MM.1S (cell line): Measurements from ENCODE around the gene GRB2.

Experiments
- DNase-seq: peaks from one replicate; pipeline ENCODE4 v3.0.0-alpha.2; 2015
- H2AFZ ChIP-seq: fragments of 300-600 bp; sonication (generic); 2 replicates; pipeline ENCODE4 v1.6.0; 2016; ENCODE audit warnings: antibody characterized with exemption, low read length
- H3F3A ChIP-seq: fragments of 300-600 bp; sonication (generic); 2 replicates; pipeline ENCODE4 v1.6.1; 2016; ENCODE audit warnings: mild to moderate bottlenecking, antibody characterized with exemption, low read length, moderate library complexity, mixed read lengths; ENCODE audit not compliant: insufficient read depth
- H3K27ac ChIP-seq: fragments of 300-600 bp; sonication (generic); 2 replicates; pipeline ENCODE4 v1.5.1; 2016; ENCODE audit warnings: mild to moderate bottlenecking, low read length
- H3K27me3 ChIP-seq: fragments of 300-600 bp; sonication (generic); replicated peaks from 2 replicates; pipeline ENCODE4 v1.6.0; 2016; ENCODE audit warnings: low read length; ENCODE audit not compliant: insufficient read depth
- H3K36me3 ChIP-seq: fragments of 300-600 bp; sonication (generic); replicated peaks from 2 replicates; pipeline ENCODE4 v1.6.1; 2016; ENCODE audit warnings: mild to moderate bottlenecking, low read length, mixed read lengths; ENCODE audit not compliant: insufficient read depth
- H3K4me1 ChIP-seq: fragments of 300-600 bp; sonication (generic); 2 replicates; pipeline ENCODE4 v1.6.1; 2016; ENCODE audit warnings: low read length, mixed read lengths
- H3K4me2 ChIP-seq: fragments of 300-600 bp; sonication (generic); 2 replicates; pipeline ENCODE4 v1.6.0; 2016; ENCODE audit warnings: low read depth, low read length
- H3K4me3 ChIP-seq: fragments of 300-600 bp; sonication (generic); 2 replicates; pipeline ENCODE4 v1.5.1; 2016; ENCODE audit warnings: low read length, mixed read lengths
- H3K79me2 ChIP-seq: fragments of 300-600 bp; sonication (generic); 2 replicates; pipeline ENCODE4 v1.6.1; 2016; ENCODE audit warnings: mixed run types, low read length, mixed read lengths
- H3K9ac ChIP-seq: fragments of 300-600 bp; sonication (generic); 2 replicates; pipeline ENCODE4 v1.6.1; 2016; ENCODE audit warnings: low read length, mixed read lengths
- H3K9me2 ChIP-seq: fragments of 300-600 bp; sonication (generic); replicated peaks from 2 replicates; pipeline ENCODE4 v1.6.1; 2016; ENCODE audit warnings: mild to moderate bottlenecking, low read length, mixed read lengths; ENCODE audit not compliant: insufficient read depth
- H3K9me3 ChIP-seq: fragments of 300-600 bp; sonication (generic); replicated peaks from 2 replicates; pipeline ENCODE4 v1.6.1; 2016; ENCODE audit warnings: mild to moderate bottlenecking, low read length, mixed read lengths; ENCODE audit not compliant: insufficient read depth
- H4K20me1 ChIP-seq: fragments of 300-600 bp; sonication (generic); 2 replicates; pipeline ENCODE4 v1.6.1; 2016; ENCODE audit warnings: mild to moderate bottlenecking, low read length, moderate library complexity, mixed read lengths; ENCODE audit not compliant: insufficient read depth
- CTCF ChIP-seq: fragments of 300-600 bp; sonication (generic); IDR thresholded peaks from 2 replicates; pipeline ENCODE4 v1.5.1; 2016; ENCODE audit warnings: antibody characterized with exemption, low read length, mixed read lengths
- EZH2 ChIP-seq: fragments of 300-600 bp; sonication (generic); optimal IDR thresholded peaks from 2 replicates; pipeline ENCODE3; 2017; ENCODE audit warnings: low read depth, mild to moderate bottlenecking, antibody characterized with exemption, low read length, mixed read lengths
- EZH2phosphoT487 ChIP-seq: fragments of 300-600 bp; sonication (generic); IDR thresholded peaks from 2 replicates; pipeline ENCODE4 v1.6.1; 2018; ENCODE audit warnings: antibody characterized with exemption, low read length

Gene GRB2

GRCh38 chr17:75365009-75365930 lies 40.2 kb downstream of the GRB2 start:
- no peak overlapping the region for H3K9ac ChIP-seq

GRCh38 chr17:75364078-75364477 lies 41.4 kb downstream of the GRB2 start:
- H3K4me2 ChIP-seq = no peak overlapping the region
- DNase-seq = no peak
- H3K4me1 ChIP-seq = no peaks in the 10 kb centered on the region

More at GRCh38 chr17:75365009-75365930, 40.2 kb downstream of the GRB2 start:
- DNase-seq = no peak
- Histone ChIP-seq H3K4me1 (no peaks in the 10 kb centered on the region), H3K4me3 (no peak overlapping the region), H2AFZ (no peak overlapping the region), H3K4me2 (no peak overlapping the region), H3K9me3 (no peaks in the 10 kb centered on the region), H3K36me3 (no peaks in the 10 kb centered on the region), H3K27ac (no peak overlapping the region), H3K79me2 (peaks cover 98% of the 10 kb centered on the region), H3K9me2 (no peaks in the 10 kb centered on the region), H3K27me3 (no peaks in the 10 kb centered on the region), H3F3A (no peaks in the 10 kb centered on the region), H4K20me1 (peaks cover 7% of the 10 kb centered on the region)
- no peak for TF ChIP-seq EZH2phosphoT487

GRCh38 chr17:75361996-75362395 lies 43.5 kb downstream of the GRB2 start:
- Histone ChIP-seq H3K9me3 (no peaks in the 10 kb centered on the region), H3K4me3 (no peak overlapping the region), H3K27me3 (no peaks in the 10 kb centered on the region), H3K27ac (no peak overlapping the region), H4K20me1 (peaks cover 6% of the 10 kb centered on the region), H2AFZ (no peak overlapping the region), H3K9ac (no peak overlapping the region), H3K79me2 (peaks cover 92% of the 10 kb centered on the region), H3K36me3 (no peaks in the 10 kb centered on the region), H3F3A (no peaks in the 10 kb centered on the region), H3K4me2 (no peak overlapping the region), H3K9me2 (no peaks in the 10 kb centered on the region), H3K4me1 (no peaks in the 10 kb centered on the region)
- DNase-seq = no peak
- TF ChIP-seq EZH2 = no peak
- TF ChIP-seq CTCF = no peak
- TF ChIP-seq EZH2phosphoT487 = no peak

More at GRCh38 chr17:75364078-75364477, 41.4 kb downstream of the GRB2 start:
- Histone ChIP-seq H2AFZ (no peak overlapping the region), H3K9me3 (no peaks in the 10 kb centered on the region), H4K20me1 (peaks cover 6% of the 10 kb centered on the region), H3K9ac (no peak overlapping the region), H3K27ac (no peak overlapping the region), H3F3A (no peaks in the 10 kb centered on the region), H3K79me2 (peaks cover 97% of the 10 kb centered on the region), H3K36me3 (no peaks in the 10 kb centered on the region), H3K4me3 (no peak overlapping the region), H3K9me2 (no peaks in the 10 kb centered on the region), H3K27me3 (no peaks in the 10 kb centered on the region)
- TF ChIP-seq CTCF (no peak), EZH2phosphoT487 (no peak), EZH2 (no peak)

- Histone ChIP-seq H3K4me2 (no peak overlapping the region), H3K9me3 (no peaks in the 10 kb centered on the region), H3K36me3 (no peaks in the 10 kb centered on the region), H3K4me3 (no peak overlapping the region), H4K20me1 (peaks cover 6% of the 10 kb centered on the region), H3K27me3 (no peaks in the 10 kb centered on the region), H3F3A (no peaks in the 10 kb centered on the region), H3K79me2 (peaks cover 92% of the 10 kb centered on the region), H2AFZ (no peak overlapping the region), H3K27ac (no peak overlapping the region), H3K9ac (no peak overlapping the region), H3K9me2 (no peaks in the 10 kb centered on the region), H3K4me1 (no peaks in the 10 kb centered on the region)
- no peak for TF ChIP-seq EZH2
- no peak for TF ChIP-seq CTCF
- TF ChIP-seq EZH2phosphoT487 = no peak
- DNase-seq = no peak
Observed at GRCh38 chr17:75361344-75361743, 44.1 kb downstream of the GRB2 start.
